GM21723 (cell line): ENCODE data around the gene C16orf82.

Experiments used
- ATAC-seq: cut with Tn5 transposase; IDR thresholded peaks from one replicate; pipeline ENCODE4 v1.9.1; 2021; ENCODE audit warnings: mild to moderate bottlenecking, moderate library complexity; ENCODE audit not compliant: unreplicated experiment

Gene C16orf82

DNA sequence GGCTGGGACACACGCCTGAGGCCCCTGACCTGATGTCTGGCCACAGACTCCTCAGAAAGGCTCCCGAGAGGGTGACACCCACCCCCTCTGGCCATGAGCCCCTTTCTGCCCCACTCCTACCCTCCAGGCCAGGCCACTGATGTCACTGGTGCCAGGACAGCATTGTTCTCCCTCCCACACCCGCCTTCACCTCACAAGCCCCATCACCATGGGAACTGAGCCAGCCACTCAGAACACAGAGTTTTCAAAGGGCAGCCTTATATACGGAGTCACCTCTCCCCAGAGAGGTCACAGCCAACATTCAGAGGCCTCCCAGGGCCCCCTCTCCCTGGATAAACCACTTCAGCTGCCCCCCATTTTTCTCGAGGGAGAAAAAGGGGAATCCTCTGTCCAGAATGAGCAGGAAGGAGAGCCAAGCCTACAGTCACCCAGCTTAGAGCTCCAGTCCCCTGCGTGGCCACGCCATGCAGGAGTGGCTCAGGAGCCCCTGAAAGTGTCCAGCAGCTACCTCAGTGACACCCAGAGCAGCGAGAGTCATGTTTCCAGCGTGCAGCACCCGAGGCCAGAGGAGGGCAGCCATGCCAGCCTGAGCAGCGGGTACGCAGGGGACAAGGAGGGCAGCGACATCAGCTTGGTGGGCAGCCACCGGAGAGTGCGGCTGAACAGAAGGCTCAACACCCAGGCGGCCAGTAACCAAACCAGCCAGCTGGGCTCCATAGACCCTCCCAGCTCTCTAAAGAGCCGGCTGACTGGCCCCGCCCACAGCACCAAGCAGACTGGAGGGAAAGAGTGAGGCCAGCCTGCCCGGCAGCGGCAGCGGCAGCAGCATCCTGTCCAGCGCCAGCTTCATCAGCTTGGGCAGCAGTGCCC lies at the start of gene C16orf82:
Gene C16orf82, plus strand, starts transcription at position 260 of the 870 bp plus-strand sequence.
- no peak for ATAC-seq

DNA sequence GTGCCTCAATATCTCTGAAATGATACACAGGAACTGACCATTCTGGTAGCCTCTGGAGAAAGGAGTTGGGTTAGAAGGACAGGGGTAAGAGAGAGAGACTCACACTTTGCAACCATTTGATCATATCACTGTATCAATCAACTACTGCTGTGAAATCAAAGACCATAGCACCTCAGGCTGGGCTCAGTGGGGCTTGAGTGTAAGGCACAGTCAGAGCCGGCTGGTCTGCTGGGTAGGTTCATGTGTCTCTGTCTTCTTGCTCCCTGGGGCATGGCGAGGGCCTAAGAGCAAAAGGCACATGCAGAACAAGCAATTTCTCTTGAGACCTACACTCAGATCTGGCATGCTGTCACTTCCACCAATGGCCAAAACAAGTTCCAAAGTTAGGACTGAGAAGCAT lies 46.7 kb upstream of the C16orf82 start:
- no peak for ATAC-seq

DNA sequence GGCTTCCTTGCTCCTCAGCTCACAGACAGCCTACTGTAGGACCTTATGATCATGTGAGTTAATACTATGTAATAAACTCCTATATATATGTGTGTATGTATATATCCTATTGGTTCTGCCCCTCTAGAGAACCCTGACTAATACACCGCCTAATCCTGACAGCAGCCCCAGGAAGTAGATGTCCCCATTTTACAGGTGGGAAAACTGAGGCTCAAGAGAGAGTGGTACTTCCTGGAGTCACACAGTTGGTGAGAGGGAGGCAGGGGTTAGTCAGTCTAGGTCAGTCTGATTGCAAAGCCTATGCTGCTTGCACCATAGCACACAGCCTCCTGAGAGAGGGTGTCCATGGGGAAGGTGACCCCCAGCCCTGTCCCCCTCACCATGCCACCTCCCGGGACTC lies 42.7 kb upstream of the C16orf82 start:
- ATAC-seq = no peak

DNA sequence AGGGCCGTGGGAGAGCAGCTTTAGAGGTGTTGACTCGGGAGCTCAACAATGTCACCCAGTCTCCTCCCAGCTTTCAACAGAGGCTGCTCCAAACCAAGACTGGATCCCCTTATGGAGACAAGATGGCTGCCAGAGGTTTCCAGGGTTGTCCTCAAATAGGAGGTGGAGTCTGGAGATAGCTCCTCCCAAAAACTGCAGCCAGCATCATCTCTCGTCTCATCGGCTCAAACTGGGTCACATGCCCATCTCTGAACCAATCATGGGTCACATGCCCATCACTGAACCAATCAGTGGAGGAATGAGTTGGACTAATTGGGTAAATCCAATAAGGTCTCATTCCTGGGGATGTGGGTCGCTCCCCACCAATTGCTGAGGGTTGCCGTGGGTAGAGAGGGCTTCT lies 41.1 kb upstream of the C16orf82 start:
- no peak for ATAC-seq

DNA sequence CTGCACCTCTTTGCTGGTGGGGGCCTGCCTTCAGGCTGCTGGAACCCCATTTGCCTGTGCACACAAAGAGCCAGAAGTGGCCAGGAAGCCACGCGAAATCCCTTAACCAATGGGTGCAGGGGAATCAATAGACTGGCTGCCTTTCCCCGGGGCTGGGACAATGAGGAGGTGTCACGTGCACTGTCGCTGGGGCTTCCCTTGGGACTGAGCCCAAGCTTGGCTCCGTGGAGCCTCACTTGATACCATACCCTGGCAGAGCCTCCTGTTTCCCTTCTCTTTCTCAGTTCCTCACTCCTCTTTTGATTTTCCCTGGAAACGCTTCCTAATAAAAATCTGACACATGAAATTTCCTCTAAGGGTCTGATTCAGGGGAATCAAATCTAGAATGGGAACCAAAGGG lies 38.8 kb upstream of the C16orf82 start:
- no peak for ATAC-seq

DNA sequence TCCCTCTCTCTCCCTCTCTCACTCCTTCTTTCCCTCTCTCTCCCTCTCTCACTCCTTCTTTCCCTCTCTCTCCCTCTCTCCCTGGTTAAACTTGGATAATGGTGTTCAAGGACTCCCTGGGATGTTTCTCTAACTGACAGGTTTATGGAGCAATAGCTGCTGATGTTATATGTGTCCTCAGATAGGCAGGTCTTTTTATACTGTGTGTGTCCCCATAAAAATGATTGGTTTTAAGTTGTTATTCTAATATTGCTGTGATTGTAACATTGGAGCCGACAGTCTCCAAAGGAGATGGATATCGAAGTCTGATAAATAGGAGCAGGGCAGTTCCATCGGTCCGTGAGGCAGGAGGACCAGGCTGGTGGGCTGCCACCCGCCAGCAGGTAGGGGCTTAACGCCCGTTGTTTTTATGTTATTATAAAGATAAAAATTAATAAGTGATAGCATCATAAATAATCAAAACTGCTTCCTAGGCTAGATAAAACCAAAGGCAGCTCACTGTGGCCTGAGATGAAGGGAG lies 38.1 kb upstream of the C16orf82 start:
- no peak for ATAC-seq

DNA sequence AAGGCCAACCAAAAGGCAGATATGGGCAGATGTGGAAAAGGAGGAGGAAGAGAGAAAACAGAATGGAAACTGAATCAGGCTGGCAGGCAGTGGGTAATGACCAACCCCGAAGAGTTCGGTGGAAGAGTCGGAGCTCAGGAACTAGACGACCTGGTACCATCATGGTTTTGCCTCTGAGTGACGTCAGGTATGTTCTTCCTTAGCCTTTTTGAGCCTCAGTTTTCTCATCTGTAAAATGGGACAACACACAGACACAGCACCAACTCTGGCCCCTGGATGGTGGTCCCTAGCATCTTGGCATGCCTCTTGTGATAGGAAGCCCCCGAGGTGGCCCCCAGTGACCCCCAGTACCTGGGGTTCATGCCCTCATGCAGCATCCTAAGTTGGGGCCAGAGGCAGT lies 37.2 kb upstream of the C16orf82 start:
- no peak for ATAC-seq

DNA sequence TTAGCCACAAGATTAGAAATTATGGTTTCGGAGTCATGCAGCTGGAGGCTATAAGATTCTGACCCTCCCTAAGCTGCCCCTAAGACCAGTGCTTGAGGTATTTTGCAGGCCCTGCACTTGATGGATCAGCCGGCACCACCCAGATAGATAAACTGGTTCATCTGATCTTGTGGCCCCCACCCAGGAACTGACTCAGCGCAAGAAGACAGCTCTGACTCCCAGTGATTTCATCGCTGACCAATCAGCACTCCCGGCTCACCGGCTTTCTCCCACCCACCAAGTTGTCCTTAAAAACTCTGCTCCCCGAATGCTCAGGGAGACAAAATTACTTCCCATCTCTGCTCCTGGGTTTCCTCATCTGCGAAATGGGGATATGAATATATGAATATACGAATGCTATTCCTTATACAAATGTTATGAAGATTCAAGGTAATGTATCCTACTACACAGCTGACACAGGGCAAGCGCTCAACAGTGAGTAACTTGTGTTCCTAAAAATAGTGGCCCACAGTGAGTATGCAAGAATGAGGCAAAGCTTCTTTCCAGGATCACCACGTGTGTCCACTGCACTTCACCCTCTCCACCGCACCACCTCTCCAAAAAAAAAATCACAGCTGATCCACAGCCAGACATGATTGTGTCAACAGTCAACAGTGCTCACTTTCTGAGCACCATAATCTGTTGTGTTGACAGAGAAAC lies 33.3 kb upstream of the C16orf82 start:
- no peak for ATAC-seq

DNA sequence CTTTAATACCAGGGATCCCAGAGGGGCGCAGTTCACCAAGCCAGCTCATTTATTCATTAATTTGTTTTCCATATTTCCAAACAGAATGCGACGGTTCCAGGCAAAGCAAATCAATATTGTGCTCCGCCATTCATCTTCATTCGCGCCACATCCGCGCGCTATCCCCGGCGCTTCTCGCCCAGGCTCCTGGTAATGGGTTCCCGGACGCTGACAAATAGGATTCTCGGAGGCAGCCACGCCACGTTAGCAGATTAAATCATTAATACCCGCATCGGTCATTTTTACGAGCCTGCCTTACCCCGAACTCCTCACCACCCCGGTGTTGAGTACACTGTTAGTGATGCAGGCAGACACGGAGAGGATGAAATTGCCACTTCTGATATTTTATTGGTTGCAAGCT lies 26.0 kb upstream of the C16orf82 start:
- no peak for ATAC-seq

DNA sequence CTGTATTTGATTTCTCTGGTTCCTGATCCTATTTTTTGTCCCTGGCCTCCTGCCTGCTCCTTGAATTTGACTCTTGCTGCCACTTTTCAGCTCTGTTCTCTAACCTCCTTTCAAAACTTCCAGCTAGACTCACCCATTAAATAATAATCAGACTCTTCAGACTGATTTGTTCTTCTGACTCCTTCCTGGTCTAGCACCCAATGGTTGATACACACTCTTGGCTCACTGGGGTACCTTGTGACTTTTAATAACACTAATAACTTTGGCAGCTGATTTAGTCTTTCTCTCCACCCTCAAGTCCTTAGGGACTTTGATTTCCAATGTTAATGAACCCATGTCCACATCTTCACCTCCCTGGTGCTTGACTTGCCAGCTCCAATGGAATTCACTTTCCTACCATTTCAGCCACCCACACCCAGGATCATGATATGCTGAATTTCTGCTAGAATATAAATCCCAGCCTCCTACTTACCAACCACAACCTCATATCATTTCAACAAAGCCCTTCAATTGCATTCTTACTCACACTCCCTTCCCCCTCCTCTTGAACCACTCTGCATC lies 19.7 kb upstream of the C16orf82 start:
- no peak for ATAC-seq

DNA sequence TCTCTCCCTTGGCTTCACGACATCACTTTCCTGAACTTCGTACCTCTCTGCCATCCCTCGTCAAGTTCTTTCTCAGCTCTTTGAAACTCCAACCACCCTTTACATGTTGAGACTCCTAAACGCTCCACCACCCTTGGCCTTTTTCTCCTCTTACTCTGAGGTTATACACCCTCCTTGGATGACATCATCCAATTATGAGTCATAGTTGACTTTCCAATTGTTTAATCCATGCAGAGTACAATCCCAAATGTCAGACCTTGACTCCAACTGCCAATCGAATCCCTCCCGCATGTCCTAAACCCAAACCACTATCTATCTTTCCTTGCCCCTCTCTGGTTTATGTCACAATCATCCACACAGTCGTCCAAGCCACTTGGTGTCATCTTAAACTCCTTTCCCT lies 18.4 kb upstream of the C16orf82 start:
- no peak for ATAC-seq

DNA sequence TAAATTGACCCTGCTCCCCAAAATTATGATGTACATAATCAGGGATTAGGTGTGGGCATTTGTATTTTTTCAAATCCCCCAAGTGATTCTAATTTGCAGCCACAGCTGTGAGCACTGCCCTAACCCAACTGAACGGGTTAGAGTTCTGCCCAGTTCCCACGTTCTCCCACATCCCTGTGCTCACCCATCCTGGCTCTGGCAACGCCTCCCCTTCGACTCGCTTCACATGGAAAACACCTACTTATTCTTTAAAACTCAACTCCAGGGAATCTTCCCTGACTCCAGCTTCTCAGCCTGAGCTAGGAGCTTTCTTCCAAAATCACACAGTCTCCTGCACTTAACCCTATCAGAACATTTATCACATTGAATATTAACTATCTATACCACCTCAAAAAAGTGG lies 17.6 kb upstream of the C16orf82 start:
- ATAC-seq = no peak

DNA sequence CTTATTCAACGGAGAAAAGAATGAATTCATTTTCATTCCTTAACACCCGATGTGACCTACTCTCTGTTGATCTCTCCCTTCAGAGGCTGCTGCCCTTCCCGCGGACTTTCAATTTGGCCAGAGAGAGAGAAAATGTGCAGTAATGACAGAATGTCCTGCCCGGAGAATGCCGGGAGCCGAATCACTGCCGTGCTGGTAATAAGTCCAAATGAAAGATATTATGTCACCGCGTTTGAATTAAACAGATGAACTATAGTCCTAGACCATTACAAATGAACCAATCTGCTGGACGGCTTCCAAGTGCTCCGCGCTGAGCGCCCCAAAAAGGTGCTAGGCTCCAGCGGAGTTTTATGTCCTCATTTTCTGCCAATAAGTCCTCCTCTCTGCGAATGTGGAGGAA lies 14.7 kb upstream of the C16orf82 start:
- no peak for ATAC-seq

DNA sequence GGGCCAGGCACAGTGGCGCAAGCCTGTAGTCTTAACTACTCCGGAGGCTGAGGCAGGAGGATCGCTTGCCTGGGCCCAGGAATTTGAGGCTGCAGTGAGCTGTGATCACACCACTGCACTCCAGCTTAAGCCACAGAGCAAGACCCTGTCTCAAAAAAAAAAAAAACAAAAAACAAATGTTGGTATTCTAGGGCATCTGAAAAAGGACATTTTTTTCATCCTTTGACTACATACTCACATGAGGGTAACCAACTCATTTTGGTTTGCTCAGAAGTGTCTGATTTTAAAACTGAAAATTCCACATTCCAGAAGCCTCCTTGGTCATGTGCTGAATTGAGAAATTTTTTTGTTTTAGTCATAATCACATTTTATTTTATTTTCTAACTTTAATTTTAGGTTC lies 12.7 kb upstream of the C16orf82 start:
- no peak for ATAC-seq

DNA sequence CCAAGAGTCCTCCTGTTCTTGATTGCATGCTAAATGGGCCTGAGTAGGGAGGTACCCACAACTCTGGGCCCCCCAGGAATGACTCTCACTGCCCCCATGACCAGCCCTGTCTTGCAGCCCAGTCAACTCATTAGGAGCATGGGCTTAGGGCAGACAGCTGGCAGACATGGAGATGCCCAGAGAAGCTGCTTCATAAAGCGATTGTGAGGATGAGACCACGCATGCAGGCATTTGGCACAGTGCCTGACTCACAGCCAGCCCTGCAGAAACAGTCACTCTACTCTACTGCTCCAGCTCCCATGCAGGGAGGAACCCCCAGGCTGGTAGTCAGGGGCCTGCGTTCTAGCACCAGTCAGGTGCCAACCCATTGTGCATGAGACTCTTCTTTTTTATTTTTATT lies 8.4 kb upstream of the C16orf82 start:
- no peak for ATAC-seq

DNA sequence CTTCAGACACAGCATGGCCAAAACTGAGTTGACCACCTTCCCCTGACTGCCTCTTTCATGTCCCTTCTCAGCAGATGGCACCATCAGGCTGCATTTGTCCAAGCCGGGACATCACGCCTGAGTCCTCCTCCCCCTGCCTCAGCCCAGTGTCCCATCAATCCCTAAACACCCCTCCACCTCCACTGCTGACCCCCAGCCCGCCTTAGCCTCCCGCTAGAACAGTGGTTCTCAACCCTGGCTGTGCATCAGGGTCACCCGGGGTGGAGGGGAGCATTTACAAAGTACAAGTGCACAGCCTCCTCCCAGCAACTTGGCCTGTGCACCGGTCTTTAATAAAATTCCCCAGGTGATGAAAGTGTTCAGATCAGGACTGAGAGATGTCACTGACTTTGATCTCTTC lies 4.0 kb downstream of the C16orf82 start:
- ATAC-seq = no peak

DNA sequence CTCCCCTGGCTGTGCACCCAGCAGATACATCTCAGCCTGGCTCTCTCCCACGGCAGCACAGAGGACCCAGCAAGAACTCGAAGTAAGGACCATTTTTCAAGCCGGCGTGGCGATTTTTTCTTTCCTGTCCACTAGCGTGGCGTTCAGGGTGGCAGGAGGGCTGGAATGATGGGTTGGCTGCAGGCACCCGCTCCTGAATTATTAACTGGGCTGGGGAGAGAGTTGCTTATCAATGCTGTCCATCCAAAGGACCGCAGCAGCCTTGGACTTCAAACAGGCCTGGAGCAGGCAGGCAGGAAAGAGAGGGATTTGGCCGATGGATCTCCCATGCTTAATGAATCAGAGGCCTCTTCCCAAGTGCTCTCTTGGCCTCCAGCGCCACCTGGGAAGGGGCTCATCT lies 7.0 kb downstream of the C16orf82 start:
- no peak for ATAC-seq

DNA sequence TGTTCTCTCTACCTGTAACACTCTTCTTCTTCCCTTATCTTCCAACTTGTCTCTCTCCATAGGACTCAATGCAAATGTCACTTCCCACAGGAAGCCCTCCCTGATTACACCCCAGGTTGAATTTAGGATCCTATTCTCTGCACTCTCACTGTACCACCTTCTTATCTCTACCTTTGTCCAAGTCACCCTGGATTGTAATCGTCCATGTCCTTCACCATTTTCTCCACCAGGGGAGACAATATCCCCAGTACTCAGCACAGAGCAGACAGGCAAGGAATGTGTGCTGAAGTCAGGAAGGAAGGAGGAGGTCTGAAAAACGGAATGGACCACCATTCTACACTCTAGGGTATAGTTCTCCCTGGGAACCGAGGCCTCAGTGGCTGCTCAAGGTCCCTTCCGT lies 14.2 kb downstream of the C16orf82 start:
- ATAC-seq = no peak

DNA sequence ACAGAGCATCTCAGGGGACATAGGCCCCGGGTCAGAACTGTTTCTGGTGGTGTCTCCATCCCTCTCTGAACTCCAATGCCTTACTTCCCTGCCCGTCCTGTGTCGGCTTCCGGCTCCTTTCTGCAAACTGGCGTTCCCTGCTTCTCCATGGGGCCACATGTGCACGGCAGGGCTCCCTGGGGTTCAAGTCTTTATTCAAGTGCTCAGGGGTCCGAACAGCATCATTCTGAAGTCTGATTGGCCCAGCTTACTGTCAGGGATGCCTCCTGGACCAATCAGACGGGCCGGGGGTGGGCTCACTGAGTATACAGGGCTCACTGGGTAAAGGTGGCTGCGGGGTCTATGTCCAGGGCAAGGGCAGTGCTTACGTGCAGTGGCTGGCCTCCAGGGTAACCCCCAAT lies 17.1 kb downstream of the C16orf82 start:
- ATAC-seq = no peak

DNA sequence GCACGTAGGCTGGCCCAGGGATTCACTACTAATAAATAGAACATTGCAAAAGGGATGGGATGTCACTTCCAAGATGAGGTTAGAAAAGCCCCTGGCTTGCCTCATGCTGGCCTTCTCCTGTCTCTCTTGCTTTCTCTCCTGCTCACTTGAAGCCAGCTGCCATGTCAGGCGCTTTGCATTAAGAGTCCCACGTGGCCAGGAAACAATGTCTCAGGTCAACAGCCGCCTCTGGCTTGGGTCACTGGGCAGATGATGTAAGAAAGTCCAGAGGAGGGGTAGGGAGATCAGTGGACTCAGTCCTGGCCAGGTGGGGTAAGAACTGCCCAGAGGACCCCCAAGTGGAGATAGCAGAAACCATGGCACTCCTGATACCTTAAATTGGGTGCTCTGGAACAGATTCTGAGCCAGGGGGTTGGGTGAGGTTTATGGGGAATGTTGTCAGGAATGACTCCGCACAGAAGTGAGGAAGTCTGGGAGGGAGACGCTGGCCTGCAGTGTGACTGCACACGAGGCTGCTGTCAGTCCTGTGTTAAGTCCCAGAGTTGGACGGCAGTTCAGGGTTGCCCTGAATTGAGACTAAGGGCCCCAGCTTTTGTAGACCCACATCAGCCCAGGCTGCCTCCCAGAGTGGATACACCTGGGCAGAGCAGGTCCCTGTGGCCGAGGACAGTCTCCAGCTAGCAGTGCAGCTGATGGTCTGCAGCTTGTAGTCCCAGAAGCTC lies 17.7 kb downstream of the C16orf82 start:
- no peak for ATAC-seq

DNA sequence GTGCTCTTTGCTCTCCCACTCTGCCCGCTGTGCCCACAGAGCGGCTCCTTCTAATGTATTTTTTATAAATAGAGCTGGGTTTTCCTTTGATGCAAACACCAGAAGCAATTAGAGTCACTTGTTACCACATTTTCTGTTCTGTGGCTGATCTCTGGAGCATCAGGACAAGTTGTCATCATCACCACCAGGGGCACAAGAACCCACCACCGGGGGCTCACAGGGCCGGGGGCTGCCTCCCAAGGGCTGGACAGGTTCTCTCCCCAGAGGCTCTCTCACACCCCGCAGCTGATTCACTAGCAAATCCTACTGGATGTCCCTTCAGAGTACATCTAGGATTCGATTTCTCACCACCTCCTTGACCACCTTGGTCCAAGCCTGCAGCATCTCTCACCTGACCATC lies 18.5 kb downstream of the C16orf82 start:
- no peak for ATAC-seq
